ENCODE results near the gene RUSC1. TPM values are rescaled to one million over a fixed set of nuclear protein-coding genes. Genes with fewer than 3 reads are reported as not detected.

The RUSC1 gene
- total RNA-seq, 1 donor from 2014 or later, result 18.0 TPM

DNA sequence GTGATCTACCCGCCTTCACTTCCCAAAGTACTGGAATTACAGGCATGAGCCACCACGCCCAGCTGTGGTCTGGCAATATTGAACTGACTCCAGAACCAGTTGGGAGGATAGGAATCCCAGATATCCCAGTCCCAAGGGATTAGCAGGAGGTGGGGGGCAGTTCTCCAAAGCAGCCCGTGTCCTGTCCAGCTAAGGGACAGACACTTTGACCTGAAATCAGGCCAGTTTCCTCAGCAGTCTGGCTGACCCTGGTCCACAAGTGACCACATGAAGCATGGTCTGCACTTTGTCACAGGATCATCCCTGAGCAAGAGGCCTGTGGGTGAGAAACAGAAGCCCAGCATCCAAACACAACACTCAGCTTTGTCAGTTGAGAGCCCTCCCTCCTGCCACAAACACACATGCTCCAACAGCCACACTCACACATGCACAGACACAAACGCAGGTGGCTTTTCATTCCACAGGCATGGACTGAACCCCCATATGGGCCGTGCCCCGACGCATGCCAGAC lies 14.8 kb upstream of the RUSC1 start:
- TF ChIP-seq, protein P1, sequence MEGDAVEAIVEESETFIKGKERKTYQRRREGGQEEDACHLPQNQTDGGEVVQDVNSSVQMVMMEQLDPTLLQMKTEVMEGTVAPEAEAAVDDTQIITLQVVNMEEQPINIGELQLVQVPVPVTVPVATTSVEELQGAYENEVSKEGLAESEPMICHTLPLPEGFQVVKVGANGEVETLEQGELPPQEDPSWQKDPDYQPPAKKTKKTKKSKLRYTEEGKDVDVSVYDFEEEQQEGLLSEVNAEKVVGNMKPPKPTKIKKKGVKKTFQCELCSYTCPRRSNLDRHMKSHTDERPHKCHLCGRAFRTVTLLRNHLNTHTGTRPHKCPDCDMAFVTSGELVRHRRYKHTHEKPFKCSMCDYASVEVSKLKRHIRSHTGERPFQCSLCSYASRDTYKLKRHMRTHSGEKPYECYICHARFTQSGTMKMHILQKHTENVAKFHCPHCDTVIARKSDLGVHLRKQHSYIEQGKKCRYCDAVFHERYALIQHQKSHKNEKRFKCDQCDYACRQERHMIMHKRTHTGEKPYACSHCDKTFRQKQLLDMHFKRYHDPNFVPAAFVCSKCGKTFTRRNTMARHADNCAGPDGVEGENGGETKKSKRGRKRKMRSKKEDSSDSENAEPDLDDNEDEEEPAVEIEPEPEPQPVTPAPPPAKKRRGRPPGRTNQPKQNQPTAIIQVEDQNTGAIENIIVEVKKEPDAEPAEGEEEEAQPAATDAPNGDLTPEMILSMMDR (IDR thresholded peaks at IDR 0.05; ENCODE audit: borderline replicate concordance), result no peak
- H3K4me3 ChIP-seq, result no peak overlapping the region
- peaks cover 32% of the 10 kb centered on the region for H3K4me1 ChIP-seq
- intact Hi-C loops (cut with micrococcal nuclease), result no loop called here
- DNase-seq, result no peak
- no peak overlapping the region for H3K27ac ChIP-seq (replicated peaks)
- H3K27me3 ChIP-seq (ENCODE audit: low read depth), result no peaks in the 10 kb centered on the region
- peaks cover 7% of the 10 kb centered on the region for H3K36me3 ChIP-seq
- H3K9me3 ChIP-seq (replicated peaks), result no peaks in the 10 kb centered on the region

DNA sequence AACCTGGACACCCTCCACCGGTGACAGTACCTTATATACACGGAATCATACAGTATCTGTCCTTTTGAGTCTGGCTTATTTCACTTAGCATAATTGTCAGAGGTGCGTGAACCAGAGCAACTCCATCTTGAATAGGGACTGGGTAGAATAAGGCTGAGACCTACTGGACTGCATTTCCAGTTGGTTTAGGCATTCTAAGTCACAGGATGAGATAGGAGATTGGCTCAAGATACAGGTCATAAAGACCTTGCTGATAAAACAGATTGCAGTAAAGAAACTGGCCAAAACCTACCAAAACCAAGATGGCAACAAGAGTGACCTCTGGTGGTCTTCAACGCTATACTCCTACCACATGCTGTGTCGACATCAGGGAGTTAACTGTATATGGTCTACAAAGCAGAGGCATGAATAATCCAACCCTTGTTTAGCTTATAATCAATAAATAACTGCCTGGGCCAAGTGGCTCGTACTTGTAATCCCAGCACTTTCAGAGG lies 13.4 kb upstream of the RUSC1 start:
- peaks cover 10% of the 10 kb centered on the region for H3K36me3 ChIP-seq
- TF ChIP-seq, protein P1 (IDR thresholded peaks at IDR 0.05; ENCODE audit: borderline replicate concordance), result peak; percentile 51
- H3K27ac ChIP-seq (replicated peaks), result peak overlapping the region; percentile 89
- H3K4me1 ChIP-seq, result peaks cover 35% of the 10 kb centered on the region
- H3K4me3 ChIP-seq, result no peak overlapping the region
- H3K9me3 ChIP-seq (replicated peaks), result no peaks in the 10 kb centered on the region
- no peak for DNase-seq
- intact Hi-C loops (cut with micrococcal nuclease), result no loop called here
- H3K27me3 ChIP-seq (ENCODE audit: low read depth), result no peaks in the 10 kb centered on the region

DNA sequence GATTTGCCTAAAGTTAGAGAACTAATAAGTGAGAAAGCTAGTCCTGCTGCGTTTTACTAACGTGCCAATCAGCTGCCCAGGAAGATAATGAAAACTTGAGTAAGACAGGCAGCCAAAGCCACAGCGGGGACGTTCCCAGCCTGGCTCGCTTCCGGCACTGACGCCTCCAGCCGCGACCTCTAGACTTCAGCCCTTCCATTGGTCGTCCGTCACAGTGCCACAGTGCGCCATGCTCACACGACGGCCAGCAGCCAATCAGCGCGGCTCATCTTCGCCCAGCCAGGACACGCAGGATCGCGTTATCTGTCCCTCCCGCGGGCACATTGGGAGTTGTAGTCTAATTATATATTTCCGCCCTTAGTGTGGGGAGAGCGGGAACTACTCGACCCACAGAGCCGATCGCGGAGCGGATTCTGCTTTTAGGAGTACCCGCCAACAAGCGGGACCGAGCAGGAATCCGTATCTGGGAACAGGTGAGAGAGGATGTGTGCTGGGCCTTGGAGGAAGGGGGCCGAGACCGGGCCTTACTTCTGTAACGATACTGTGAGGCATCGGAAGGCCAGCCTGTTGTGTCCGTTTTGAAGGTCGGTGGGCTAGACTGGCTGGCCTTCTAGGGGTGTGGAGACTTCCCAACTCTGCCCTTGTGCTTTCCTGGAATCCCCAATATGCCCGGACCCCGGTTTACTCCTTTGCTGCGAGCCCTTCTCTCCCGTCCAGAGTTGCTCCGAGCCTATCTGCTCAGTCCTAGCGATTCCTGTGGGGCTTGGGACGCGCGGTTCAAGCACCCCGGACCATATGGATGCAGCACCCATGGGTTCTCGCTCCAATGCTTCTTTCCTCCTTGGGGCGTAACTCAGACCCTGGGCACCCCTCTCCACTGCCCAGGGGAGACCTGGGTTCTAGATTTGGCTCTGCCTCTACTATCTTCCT lies 11.9 kb upstream of the RUSC1 start, which contains the start of gene FDPS:
FDPS (plus strand) TSS at position 374 of the 930 bp plus-strand sequence. CDS start 924 bp downstream, outside the sequence.
- Histone ChIP-seq H3K4me3 (peak within 1 kb of the TSS; percentile 81), H3K36me3 (peaks cover 19% of the 10 kb centered on the region), H3K27me3 (ENCODE audit: low read depth) (no peaks in the 10 kb centered on the region), H3K4me1 (peaks cover 35% of the 10 kb centered on the region), H3K9me3 (replicated peaks) (no peaks in the 10 kb centered on the region), H3K27ac (replicated peaks) (peak within 1 kb of the TSS; percentile 89)
- TF ChIP-seq, protein P1 (IDR thresholded peaks at IDR 0.05; ENCODE audit: borderline replicate concordance), result peak; percentile 45
- peak; percentile 99 for DNase-seq
- intact Hi-C loops (cut with micrococcal nuclease), result no loop called here

DNA sequence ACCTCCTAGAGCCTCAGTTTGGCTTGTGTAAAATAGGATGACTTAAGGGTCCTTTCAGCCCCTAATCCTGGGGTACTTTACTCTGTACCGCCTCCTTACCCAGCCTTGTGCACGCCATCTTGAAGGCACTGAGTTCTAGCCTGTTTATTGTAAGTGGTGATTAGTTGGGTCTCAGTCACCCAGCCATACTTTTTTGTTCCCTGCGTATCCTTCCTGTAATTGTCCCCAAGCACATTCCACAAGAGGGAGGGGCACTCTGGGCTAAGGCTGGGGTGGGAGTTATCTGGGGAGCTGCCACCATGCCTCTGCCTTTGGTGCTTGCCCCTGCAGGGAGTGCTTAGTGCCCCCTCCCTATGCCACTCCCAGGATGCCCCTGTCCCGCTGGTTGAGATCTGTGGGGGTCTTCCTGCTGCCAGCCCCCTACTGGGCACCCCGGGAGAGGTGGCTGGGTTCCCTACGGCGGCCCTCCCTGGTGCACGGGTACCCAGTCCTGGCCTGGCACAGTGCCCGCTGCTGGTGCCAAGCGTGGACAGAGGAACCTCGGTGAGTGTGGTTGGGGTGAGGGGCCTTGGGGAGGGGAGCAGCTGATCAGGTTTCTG lies 11.2 kb upstream of the RUSC1 start:
- TF ChIP-seq, protein P1 (IDR thresholded peaks at IDR 0.05; ENCODE audit: borderline replicate concordance), result no peak
- peak; percentile 33 for DNase-seq
- H3K4me3 ChIP-seq, result peak overlapping the region; percentile 81
- peaks cover 27% of the 10 kb centered on the region for H3K36me3 ChIP-seq
- H3K4me1 ChIP-seq, result peaks cover 35% of the 10 kb centered on the region
- H3K27ac ChIP-seq (replicated peaks), result peak overlapping the region; percentile 89
- intact Hi-C loops (cut with micrococcal nuclease), result no loop called here
- no peaks in the 10 kb centered on the region for H3K9me3 ChIP-seq (replicated peaks)
- H3K27me3 ChIP-seq (ENCODE audit: low read depth), result no peaks in the 10 kb centered on the region

DNA sequence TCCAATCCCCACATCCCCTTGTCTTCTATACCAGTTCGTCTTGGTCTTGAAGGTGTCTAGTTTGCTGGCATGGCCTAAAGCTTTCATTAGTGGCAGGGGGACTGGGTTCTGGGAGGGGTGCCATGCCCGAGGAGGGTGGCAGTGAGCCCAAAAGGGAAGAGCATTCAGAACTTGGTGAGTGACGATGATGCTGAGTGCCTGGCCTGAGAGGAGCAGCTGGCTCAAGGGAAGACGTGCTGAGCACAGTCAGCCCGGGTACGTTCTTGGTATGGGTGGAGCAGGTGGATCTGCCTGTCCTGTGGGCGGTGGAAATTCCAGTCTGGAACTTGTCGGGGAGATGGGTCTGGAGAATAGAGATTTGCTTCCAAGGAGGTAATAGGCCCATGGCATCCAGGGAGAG lies 7.4 kb upstream of the RUSC1 start:
- peaks cover 56% of the 10 kb centered on the region for H3K36me3 ChIP-seq
- peaks cover 26% of the 10 kb centered on the region for H3K4me1 ChIP-seq
- no peak for DNase-seq
- no peaks in the 10 kb centered on the region for H3K27me3 ChIP-seq (ENCODE audit: low read depth)
- TF ChIP-seq, protein P1 (IDR thresholded peaks at IDR 0.05; ENCODE audit: borderline replicate concordance), result no peak
- H3K9me3 ChIP-seq (replicated peaks), result no peaks in the 10 kb centered on the region
- no peak overlapping the region for H3K4me3 ChIP-seq
- intact Hi-C loops (cut with micrococcal nuclease), result no loop called here
- H3K27ac ChIP-seq (replicated peaks), result no peak overlapping the region

Data from left ventricle myocardium inferior (tissue), 1 donor.